Measurements from ENCODE around the gene TRPC1.

- TF ChIP-seq EZH2 (IDR thresholded peaks at IDR 0.05; ENCODE audit: borderline replicate concordance, low read length) = no peak
- no peak for TF ChIP-seq CTCF (conservative IDR thresholded peaks at IDR 0.05 in 1 of 2, IDR thresholded peaks at IDR 0.05 in 1 of 2; ENCODE audit: extremely low read depth in 1 of 2, insufficient read depth in 1 of 2, low read depth in 1 of 2, low read length in 2 of 2)
Measured at GRCh38 chr3:142779591-142779990, 55.8 kb downstream of the TRPC1 start.
